Measurements from ENCODE around the gene UGT1A6.

UGT1A6 gene

GRCh38 chr2:233754872-233755611 is 62.4 kb downstream of the UGT1A6 start:
- in situ Hi-C loops (cut with HindIII; ENCODE audit: low sequenced_read_pairs): no loop called here
- TF ChIP-seq CTCF (IDR thresholded peaks at IDR 0.05; ENCODE audit: low read depth, low read length, missing control alignments): no peak
- DNase-seq (ENCODE audit: low read depth): no peak
- no peak overlapping the region for H3K4me3 ChIP-seq (ENCODE audit: low read depth, low read length)

- DNase-seq (ENCODE audit: low read depth): no peak
- no peak for TF ChIP-seq CTCF (IDR thresholded peaks at IDR 0.05; ENCODE audit: low read depth, low read length, missing control alignments)
- no peak overlapping the region for H3K4me3 ChIP-seq (ENCODE audit: low read depth, low read length)
- in situ Hi-C loops (cut with HindIII; ENCODE audit: low sequenced_read_pairs): no loop called here
Observed at GRCh38 chr2:233756429-233757081, 63.9 kb downstream of the UGT1A6 start.

- TF ChIP-seq CTCF (IDR thresholded peaks at IDR 0.05; ENCODE audit: low read depth, low read length, missing control alignments): no peak
- H3K4me3 ChIP-seq (ENCODE audit: low read depth, low read length): no peak overlapping the region
- DNase-seq (ENCODE audit: low read depth): no peak
- in situ Hi-C loops (cut with HindIII; ENCODE audit: low sequenced_read_pairs): no loop called here
Observed at GRCh38 chr2:233758141-233758540, 65.5 kb downstream of the UGT1A6 start.

DNA sequence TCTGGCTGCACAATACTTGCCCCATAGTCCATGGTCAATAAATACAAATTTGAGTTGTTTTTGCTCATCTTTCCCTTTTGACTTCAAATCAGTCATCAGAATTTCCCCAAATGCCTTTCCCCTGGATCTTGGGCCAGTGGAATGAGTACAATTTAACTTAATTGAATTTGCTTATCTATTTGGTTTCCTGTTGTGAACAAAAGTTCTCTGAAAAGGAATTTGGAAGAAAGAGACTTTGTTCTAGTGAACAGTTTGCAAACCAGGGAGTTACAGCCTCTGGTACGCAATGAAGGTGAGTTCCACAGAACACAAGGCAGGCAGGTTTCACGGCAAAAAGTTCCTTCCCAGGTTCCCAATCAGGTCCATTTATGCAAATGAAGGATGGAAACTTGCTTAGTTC is 66.2 kb downstream of the UGT1A6 start:
- no peak overlapping the region for H3K4me3 ChIP-seq (ENCODE audit: low read depth, low read length)
- no peak for DNase-seq (ENCODE audit: low read depth)
- TF ChIP-seq CTCF (IDR thresholded peaks at IDR 0.05; ENCODE audit: low read depth, low read length, missing control alignments): no peak
- in situ Hi-C loops (cut with HindIII; ENCODE audit: low sequenced_read_pairs): no loop called here

GRCh38 chr2:233760043-233760442 is 67.4 kb downstream of the UGT1A6 start, which contains the start of gene UGT1A1:
Gene UGT1A1 (plus strand): TSS chr2:233760270. CDS start chr2:233760288, 18 bp downstream.
- no peak within 1 kb of the TSS for H3K4me3 ChIP-seq (ENCODE audit: low read depth, low read length)
- TF ChIP-seq CTCF (IDR thresholded peaks at IDR 0.05; ENCODE audit: low read depth, low read length, missing control alignments): no peak
- in situ Hi-C loops (cut with HindIII; ENCODE audit: low sequenced_read_pairs): no loop called here
- DNase-seq (ENCODE audit: low read depth): no peak

DNA sequence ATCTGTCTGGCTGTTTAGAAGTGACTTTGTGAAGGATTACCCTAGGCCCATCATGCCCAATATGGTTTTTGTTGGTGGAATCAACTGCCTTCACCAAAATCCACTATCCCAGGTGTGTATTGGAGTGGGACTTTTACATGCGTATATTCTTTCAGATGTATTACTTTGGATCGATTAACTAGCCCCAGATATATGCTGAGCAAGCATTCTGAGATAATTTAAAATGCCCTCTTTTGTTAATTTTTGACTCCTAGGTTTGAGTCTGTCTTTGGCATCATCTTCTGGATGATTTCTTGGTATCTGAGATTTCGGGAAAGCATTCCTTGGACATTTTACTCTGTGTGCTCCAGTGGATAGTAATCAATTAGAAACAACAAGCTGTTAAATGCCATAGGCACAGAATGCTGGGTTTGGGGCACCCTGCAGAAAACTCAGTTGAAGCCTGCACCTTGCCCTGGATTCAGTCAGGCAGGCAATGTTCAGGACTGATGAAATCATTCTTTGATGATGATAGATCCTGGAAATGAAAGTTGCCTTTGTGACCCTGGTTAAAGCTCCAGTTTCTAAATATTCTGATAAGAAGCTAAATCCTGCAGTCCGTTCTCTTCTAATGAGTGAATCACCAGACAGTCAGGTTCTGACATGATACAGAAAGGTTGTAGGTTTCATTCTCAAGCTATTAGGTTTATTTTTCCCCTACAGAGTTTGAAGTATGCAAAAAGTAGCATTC is 68.5 kb downstream of the UGT1A6 start:
- TF ChIP-seq CTCF (IDR thresholded peaks at IDR 0.05; ENCODE audit: low read depth, low read length, missing control alignments): no peak
- in situ Hi-C loops (cut with HindIII; ENCODE audit: low sequenced_read_pairs): no loop called here
- no peak for DNase-seq (ENCODE audit: low read depth)
- H3K4me3 ChIP-seq (ENCODE audit: low read depth, low read length): no peak overlapping the region

Measured in astrocyte of the cerebellum (primary cell).